ENCODE results near the gene SEMA6A. TPM values are rescaled to one million over a fixed set of nuclear protein-coding genes. Genes with fewer than 3 reads are reported as not detected.

Gene SEMA6A
- total and polyA plus RNA-seq, 9 of the 15 experiments (the other 6 are each of a cell fraction or from before 2014, with no cell fraction given) = 0.04 to 0.42 (median 0.18) TPM; not detected in 5

DNA sequence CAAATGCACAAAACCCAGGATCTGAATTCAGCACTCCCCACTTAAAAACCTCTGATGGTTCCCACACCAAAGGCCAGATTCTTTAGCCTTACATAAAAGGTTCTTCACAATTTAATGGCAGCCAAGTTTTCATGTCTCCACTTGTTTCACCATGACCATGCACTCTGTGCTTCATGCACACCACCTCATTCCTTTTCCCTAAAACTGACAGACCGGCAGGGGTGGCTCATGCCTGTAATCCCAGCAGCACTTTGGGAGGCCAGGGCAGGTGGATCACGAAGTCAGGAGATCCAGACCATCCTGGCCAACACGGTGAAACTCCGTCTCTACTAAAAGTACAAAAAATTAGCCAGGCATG is 150.4 kb downstream of the SEMA6A start:
- Histone ChIP-seq H3K9ac (ENCODE audit: insufficient read depth in 1 of 2, low read depth in 2 of 2, low read length in 2 of 2) (no peak overlapping the region), H4K20me1 (replicated peaks; ENCODE audit: control insufficient read depth, insufficient read depth, low read length) (no peaks in the 10 kb centered on the region), H3K9me1 (ENCODE audit: control insufficient read depth, insufficient read depth, low read length) (no peaks in the 10 kb centered on the region), H3K4me1 (replicated peaks in 1 of 2; ENCODE audit: control insufficient read depth in 2 of 2, insufficient read depth in 2 of 2, low read length in 2 of 2) (no peaks in the 10 kb centered on the region), H3K9me3 (replicated peaks; ENCODE audit: control insufficient read depth, insufficient read depth, low read depth, low read length) (no peaks in the 10 kb centered on the region), H3K79me2 (ENCODE audit: control insufficient read depth, insufficient read depth, low read length) (no peaks in the 10 kb centered on the region), H2AFZ (ENCODE audit: low read depth, low read length) (no peak overlapping the region), H3K36me3 (ENCODE audit: control insufficient read depth, insufficient read depth, low read length) (no peaks in the 10 kb centered on the region), H3K27me3 (ENCODE audit: control insufficient read depth in 2 of 2, insufficient read depth in 2 of 2, low read length in 2 of 2) (no peaks in the 10 kb centered on the region), H3K27ac (ENCODE audit: extremely low read depth, low read depth, low read length) (no peak overlapping the region), H3K4me2 (ENCODE audit: insufficient read depth, low read length) (no peak overlapping the region), H3K4me3 (no peak overlapping the region)
- TF ChIP-seq RBM14 (IDR thresholded peaks at IDR 0.05; ENCODE audit: borderline replicate concordance, insufficient read depth, low read depth, low read length) = no peak
- no peak for TF ChIP-seq HEY1 (CRISPR knock-in tag; IDR thresholded peaks at IDR 0.05; ENCODE audit: borderline replicate concordance)
- TF ChIP-seq, protein P1, sequence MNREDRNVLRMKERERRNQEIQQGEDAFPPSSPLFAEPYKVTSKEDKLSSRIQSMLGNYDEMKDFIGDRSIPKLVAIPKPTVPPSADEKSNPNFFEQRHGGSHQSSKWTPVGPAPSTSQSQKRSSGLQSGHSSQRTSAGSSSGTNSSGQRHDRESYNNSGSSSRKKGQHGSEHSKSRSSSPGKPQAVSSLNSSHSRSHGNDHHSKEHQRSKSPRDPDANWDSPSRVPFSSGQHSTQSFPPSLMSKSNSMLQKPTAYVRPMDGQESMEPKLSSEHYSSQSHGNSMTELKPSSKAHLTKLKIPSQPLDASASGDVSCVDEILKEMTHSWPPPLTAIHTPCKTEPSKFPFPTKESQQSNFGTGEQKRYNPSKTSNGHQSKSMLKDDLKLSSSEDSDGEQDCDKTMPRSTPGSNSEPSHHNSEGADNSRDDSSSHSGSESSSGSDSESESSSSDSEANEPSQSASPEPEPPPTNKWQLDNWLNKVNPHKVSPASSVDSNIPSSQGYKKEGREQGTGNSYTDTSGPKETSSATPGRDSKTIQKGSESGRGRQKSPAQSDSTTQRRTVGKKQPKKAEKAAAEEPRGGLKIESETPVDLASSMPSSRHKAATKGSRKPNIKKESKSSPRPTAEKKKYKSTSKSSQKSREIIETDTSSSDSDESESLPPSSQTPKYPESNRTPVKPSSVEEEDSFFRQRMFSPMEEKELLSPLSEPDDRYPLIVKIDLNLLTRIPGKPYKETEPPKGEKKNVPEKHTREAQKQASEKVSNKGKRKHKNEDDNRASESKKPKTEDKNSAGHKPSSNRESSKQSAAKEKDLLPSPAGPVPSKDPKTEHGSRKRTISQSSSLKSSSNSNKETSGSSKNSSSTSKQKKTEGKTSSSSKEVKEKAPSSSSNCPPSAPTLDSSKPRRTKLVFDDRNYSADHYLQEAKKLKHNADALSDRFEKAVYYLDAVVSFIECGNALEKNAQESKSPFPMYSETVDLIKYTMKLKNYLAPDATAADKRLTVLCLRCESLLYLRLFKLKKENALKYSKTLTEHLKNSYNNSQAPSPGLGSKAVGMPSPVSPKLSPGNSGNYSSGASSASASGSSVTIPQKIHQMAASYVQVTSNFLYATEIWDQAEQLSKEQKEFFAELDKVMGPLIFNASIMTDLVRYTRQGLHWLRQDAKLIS (CRISPR knock-in tag; IDR thresholded peaks at IDR 0.05) = no peak
- TF ChIP-seq TEAD1 (CRISPR knock-in tag; IDR thresholded peaks at IDR 0.05) = no peak
- no peak for TF ChIP-seq KLF10 (CRISPR knock-in tag; IDR thresholded peaks at IDR 0.05)
- TF ChIP-seq, protein P2, sequence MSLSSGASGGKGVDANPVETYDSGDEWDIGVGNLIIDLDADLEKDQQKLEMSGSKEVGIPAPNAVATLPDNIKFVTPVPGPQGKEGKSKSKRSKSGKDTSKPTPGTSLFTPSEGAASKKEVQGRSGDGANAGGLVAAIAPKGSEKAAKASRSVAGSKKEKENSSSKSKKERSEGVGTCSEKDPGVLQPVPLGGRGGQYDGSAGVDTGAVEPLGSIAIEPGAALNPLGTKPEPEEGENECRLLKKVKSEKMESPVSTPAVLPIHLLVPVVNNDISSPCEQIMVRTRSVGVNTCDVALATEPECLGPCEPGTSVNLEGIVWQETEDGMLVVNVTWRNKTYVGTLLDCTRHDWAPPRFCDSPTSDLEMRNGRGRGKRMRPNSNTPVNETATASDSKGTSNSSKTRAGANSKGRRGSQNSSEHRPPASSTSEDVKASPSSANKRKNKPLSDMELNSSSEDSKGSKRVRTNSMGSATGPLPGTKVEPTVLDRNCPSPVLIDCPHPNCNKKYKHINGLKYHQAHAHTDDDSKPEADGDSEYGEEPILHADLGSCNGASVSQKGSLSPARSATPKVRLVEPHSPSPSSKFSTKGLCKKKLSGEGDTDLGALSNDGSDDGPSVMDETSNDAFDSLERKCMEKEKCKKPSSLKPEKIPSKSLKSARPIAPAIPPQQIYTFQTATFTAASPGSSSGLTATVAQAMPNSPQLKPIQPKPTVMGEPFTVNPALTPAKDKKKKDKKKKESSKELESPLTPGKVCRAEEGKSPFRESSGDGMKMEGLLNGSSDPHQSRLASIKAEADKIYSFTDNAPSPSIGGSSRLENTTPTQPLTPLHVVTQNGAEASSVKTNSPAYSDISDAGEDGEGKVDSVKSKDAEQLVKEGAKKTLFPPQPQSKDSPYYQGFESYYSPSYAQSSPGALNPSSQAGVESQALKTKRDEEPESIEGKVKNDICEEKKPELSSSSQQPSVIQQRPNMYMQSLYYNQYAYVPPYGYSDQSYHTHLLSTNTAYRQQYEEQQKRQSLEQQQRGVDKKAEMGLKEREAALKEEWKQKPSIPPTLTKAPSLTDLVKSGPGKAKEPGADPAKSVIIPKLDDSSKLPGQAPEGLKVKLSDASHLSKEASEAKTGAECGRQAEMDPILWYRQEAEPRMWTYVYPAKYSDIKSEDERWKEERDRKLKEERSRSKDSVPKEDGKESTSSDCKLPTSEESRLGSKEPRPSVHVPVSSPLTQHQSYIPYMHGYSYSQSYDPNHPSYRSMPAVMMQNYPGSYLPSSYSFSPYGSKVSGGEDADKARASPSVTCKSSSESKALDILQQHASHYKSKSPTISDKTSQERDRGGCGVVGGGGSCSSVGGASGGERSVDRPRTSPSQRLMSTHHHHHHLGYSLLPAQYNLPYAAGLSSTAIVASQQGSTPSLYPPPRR (CRISPR knock-in tag; IDR thresholded peaks at IDR 0.05; ENCODE audit: borderline replicate concordance) = no peak
- no peak for TF ChIP-seq CHCHD3 (CRISPR knock-in tag; IDR thresholded peaks at IDR 0.05)
- no peak for TF ChIP-seq ZNF217 (CRISPR knock-in tag; IDR thresholded peaks at IDR 0.05)
- no peak for TF ChIP-seq KLF13 (tag; IDR thresholded peaks at IDR 0.05; ENCODE audit: borderline replicate concordance, low read depth)
- CTCF ChIA-PET (ENCODE audit: low intra/inter-chr PET ratio) = no interaction called here
- DNase-seq (ENCODE audit: extremely low read depth in 1 of 4, low spot score in 3 of 4) = no peak
- intact Hi-C loops (cut with micrococcal nuclease) (no loop called here), in situ Hi-C loops (cut with MboI) (no loop called here)
- POLR2A ChIA-PET = no interaction called here
- ATAC-seq = no peak
- BruUV-seq (replicated peaks) = no TSS peak
- no peak for FAIRE-seq
- 0% methylated on average over 4 of the region's 4 CpGs for WGBS (ENCODE audit: insufficient coverage, low coverage, missing lambda C conversion rate)

All from K562 (cell line).